Activated CD4-positive, alpha-beta T cell treated with anti-CD3 and anti-CD28 coated beads, Interleukin-2, amount 50 U/mL, for 16 hours (primary cell): ENCODE results near the gene P2RY11.
A peak's percentile ranks its signal among the peaks of the same experiment; 100 is the strongest.

Experiments used
- DNase-seq: peaks from one replicate; pipeline ENCODE4 v3.0.0-alpha.2; 2020

P2RY11 gene, protein sequence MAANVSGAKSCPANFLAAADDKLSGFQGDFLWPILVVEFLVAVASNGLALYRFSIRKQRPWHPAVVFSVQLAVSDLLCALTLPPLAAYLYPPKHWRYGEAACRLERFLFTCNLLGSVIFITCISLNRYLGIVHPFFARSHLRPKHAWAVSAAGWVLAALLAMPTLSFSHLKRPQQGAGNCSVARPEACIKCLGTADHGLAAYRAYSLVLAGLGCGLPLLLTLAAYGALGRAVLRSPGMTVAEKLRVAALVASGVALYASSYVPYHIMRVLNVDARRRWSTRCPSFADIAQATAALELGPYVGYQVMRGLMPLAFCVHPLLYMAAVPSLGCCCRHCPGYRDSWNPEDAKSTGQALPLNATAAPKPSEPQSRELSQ

GRCh38 chr19:10111405-10111811 is at the start of gene P2RY11:
P2RY11 (plus strand) TSS chr19:10111693; CDS start chr19:10111722, 29 bp downstream.
- DNase-seq, result peak; percentile 72

- DNase-seq, result no peak
These were observed 49.7 kb upstream of the P2RY11 start for GRCh38 chr19:10061717-10062310.

- no peak for DNase-seq
These were observed 43.3 kb upstream of the P2RY11 start for GRCh38 chr19:10068205-10068604.

- no peak for DNase-seq
These were observed 42.4 kb upstream of the P2RY11 start for GRCh38 chr19:10069046-10069445.

DNA sequence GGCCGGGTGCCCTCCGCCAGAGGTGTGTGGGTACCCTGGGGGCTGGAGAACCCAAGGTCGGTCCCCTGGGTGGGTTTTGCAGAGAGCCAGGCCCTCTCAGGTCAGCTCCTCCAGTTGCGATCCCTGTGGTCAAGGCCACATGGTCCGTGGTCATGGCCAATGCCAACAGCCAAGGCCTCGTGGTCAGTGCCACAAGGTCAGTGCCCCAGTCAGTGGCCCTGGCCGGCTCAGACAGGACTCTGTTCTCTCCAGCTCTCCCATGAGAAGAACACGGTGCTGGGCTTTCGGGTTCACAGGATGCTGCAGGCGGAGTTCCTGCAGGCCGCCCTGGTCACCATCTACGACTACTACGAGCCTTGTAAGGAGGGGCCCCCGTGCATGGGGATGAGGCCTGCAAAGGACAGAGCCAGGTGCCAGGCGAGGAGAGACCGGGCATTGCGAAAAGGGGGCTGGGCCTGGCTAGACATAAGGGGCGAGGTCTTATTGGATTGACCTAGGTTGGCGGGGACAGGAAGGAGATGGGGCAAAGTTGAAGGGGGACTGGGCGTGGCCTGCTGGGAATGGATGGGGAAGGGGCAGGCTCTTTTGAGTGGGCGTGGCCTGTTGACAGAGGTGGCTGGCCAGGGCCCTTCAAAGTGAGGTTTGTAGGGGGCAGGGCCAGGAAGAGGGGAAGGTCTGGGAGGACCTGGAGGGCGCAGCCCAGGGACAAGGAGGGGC is 40.6 kb upstream of the P2RY11 start:
- no peak for DNase-seq

DNA sequence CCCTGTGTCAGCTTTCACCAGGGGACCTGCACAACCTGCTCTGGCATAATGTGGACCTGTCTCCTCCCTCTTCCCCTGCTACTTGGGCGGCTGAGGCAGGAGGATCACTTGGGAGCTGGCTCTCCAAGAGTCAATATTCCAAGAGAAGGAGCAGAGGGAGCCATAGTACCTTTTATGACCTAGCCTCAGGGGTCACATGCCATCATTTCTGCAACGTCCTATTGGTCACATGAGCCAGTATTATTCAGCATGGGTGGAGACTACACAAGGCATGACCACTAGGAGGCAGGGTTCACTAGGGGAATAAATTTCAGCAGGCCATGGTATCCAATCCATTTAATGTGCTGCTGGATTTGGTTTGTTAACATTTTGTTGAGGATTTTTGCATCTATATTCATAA is 37.3 kb upstream of the P2RY11 start:
- DNase-seq, result peak; percentile 50

GRCh38 chr19:10076535-10076934 is 35.0 kb upstream of the P2RY11 start:
- DNase-seq, result no peak

DNA sequence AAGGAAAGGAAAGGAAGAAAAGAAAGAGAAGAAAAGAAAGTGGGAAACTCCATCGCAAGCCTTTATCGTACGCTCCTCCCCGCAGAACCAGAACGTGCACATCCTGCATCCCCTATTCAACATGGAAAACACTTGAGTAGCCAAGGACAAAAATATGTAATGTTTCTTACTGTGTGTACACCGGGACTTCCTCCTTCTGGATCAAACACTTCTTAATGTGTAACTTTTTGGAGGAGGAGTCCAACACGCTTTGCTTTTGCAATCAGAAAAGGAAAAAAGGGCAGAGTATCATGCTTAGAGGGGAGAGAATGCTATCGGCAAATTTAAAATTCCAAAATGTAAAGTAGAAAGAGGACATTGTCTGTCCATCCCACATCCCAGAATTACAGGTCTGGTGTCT is 33.2 kb upstream of the P2RY11 start:
- no peak for DNase-seq

GRCh38 chr19:10079031-10079453 is 32.5 kb upstream of the P2RY11 start:
- no peak for DNase-seq

GRCh38 chr19:10083911-10084310 is 27.6 kb upstream of the P2RY11 start:
- DNase-seq, result no peak

DNA sequence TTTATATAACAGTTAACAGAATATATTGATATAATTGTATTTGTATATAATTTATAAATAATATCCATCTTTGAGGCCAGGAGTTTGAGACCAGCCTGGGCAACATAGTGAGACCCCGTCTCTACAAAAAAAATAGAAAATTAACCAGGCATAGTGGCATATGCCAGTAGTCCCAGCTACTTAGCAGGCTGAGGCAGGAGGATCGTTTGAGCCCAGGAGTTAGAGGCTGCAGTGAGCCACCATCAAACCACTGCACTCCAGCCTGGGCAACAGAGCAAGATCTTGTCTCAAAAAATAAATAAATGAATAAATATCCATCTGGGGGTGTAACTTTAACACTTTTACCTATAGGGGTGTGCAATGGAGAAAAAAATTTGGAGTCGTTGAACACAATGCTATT is 26.7 kb upstream of the P2RY11 start:
- no peak for DNase-seq

- DNase-seq, result peak; percentile 86
These were observed 25.6 kb upstream of the P2RY11 start, which contains the start of gene SHFL for GRCh38 chr19:10085641-10086590. SHFL (plus strand) TSS chr19:10086317; CDS start chr19:10086428, 111 bp downstream.

DNA sequence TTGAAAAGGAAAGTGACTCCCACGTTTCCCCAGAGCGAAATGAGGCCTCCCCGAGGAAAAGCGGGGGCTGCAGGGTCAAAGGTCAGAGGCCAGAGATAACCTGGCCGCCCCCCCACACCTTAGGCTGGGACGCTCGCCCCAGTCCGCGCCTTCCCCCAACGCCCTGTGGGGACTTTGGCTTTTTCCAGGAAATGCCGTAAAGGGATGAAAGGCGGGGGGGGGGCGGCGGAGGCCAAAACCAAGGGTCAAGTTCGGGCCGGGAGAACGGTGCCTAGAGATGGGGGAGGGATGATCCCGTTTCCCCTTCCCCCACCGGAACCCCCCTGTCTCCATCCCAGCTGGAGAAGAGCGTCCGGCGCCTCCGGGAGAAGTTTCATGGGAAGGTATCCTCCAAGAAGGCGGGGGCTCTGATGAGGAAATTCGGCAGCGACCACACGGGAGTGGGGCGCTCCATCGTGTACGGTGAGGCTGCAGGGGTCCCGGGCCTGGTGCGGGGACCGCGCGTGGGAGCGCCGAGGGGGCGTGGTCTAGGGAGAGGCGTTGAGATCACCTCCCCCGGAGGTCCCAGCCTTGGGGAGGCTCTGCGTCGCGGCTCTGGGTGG is 24.8 kb upstream of the P2RY11 start:
- no peak for DNase-seq

- DNase-seq, result no peak
These were observed 24.0 kb upstream of the P2RY11 start for GRCh38 chr19:10087296-10088061.

DNA sequence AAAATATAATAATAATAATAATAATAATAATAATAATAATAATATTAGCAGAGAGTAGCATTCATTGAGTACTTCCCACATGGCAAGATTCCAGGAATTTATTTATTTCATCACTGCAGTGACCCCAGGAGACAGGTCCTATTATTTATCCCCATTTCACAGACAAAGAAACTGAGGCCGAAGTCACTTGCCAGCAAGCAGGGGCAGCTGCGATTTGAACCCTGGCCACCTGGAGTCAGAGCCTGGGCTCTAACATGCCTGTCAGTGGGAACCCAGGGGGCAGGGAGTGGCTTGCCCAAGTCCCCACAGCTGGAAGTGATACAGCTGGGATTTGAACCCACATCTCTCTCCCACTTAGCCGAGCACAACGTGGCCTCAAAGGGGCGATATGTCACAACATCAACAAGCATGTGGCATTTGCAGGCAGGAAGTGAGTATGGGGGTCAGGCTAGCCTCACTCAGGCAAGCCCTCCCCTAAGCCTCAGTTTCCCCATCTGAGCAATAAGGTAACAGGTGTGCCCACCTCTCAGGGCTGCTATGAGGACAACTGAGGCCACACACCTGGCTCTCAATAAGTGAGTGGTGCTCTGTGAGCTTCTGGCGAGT is 22.4 kb upstream of the P2RY11 start:
- no peak for DNase-seq

- no peak for DNase-seq
These were observed 21.6 kb upstream of the P2RY11 start for GRCh38 chr19:10089801-10090375.

GRCh38 chr19:10091370-10091687 is 20.2 kb upstream of the P2RY11 start:
- DNase-seq, result no peak

DNA sequence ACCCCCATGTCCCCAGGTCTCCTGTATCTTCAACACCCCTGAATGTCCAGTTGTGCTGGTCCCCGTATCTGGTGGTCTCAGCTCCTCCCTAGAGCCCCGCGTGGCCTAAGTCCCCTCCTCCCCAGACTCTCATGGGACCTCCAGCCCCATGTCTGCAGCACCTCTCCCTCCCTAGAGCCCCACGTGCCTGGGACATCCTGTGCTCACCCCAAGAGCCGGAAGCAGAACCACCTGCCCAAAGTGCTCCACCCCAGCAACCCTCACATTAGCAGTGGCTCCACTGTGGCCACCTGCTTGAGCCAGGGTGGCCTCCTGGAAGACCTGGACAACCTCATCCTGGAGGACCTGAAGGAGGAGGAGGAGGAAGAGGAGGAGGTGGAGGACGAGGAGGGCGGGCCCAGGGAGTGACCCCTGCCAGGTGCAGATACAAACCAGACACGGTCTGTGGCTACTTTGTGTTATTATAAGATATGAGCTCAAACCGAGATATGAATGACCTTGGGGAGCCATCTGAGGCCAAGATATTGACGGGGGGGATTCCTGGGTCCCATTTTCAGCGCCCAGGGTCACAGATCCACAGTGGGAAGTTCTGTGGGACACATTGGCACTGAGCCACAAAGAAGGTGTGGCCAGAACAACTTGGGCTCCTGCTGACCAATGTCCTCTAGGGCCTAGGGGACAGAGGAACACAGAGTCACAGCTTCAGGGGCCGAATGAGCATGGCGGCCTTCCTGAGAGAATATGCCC is 19.4 kb upstream of the P2RY11 start:
- no peak for DNase-seq

GRCh38 chr19:10092648-10093294 is 18.7 kb upstream of the P2RY11 start:
- no peak for DNase-seq
